Activated gamma-delta T cell treated with anti-CD3 and anti-CD28 coated beads, Interleukin-2, amount 50 U/mL, for 16 hours (primary cell): ENCODE results near the gene MIPEP.
"Not testable (repeated sequence)": the region's sequence is repeated elsewhere in the genome, so short reads cannot be mapped to it uniquely, and the experiment has no call there.

Experiments used
- DNase-seq: peaks from one replicate; pipeline ENCODE4 v3.0.0-alpha.2; 2020; ENCODE audit warnings: low read depth

MIPEP gene

GRCh38 chr13:23889615-23890607 lies 711 bp upstream of the MIPEP start:
- no peak for DNase-seq

- not testable (repeated sequence) for DNase-seq
Measured at GRCh38 chr13:23884361-23884760, 4.8 kb downstream of the MIPEP start.

GRCh38 chr13:23883255-23883654 lies 5.9 kb downstream of the MIPEP start:
- DNase-seq, result no peak

GRCh38 chr13:23881402-23881800 lies 7.8 kb downstream of the MIPEP start:
- DNase-seq, result not testable (repeated sequence)

GRCh38 chr13:23880493-23881401 lies 8.5 kb downstream of the MIPEP start:
- DNase-seq, result not testable (repeated sequence)

- no peak for DNase-seq
Measured at GRCh38 chr13:23877286-23877685, 11.9 kb downstream of the MIPEP start.

GRCh38 chr13:23876265-23876664 lies 12.9 kb downstream of the MIPEP start:
- DNase-seq, result no peak

GRCh38 chr13:23871616-23872220 lies 17.5 kb downstream of the MIPEP start:
- DNase-seq, result no peak

- no peak for DNase-seq
Measured at GRCh38 chr13:23870356-23871140, 18.7 kb downstream of the MIPEP start.

- DNase-seq, result no peak
Measured at GRCh38 chr13:23868521-23868920, 20.7 kb downstream of the MIPEP start.

- DNase-seq, result no peak
Measured at GRCh38 chr13:23867027-23867491, 22.1 kb downstream of the MIPEP start.

GRCh38 chr13:23866420-23867026 lies 22.7 kb downstream of the MIPEP start:
- no peak for DNase-seq

GRCh38 chr13:23865906-23866305 lies 23.3 kb downstream of the MIPEP start:
- DNase-seq, result no peak

GRCh38 chr13:23865026-23865425 lies 24.2 kb downstream of the MIPEP start:
- no peak for DNase-seq

- DNase-seq, result no peak
Measured at GRCh38 chr13:23861310-23861709, 27.9 kb downstream of the MIPEP start.

- DNase-seq, result no peak
Measured at GRCh38 chr13:23859904-23860303, 29.3 kb downstream of the MIPEP start.

- no peak for DNase-seq
Measured at GRCh38 chr13:23859455-23859854, 29.7 kb downstream of the MIPEP start.

- DNase-seq, result no peak
Measured at GRCh38 chr13:23858546-23858945, 30.7 kb downstream of the MIPEP start.

- DNase-seq, result no peak
Measured at GRCh38 chr13:23856008-23856750, 33.0 kb downstream of the MIPEP start.

- no peak for DNase-seq
Measured at GRCh38 chr13:23855360-23855759, 33.8 kb downstream of the MIPEP start.
